Prostate gland (tissue), 2 donors: ENCODE results near the gene FAIM2.

Source experiments
- POLR2AphosphoS5 ChIP-seq: sonication (generic); formaldehyde crosslinking; IDR thresholded peaks from one replicate; pipeline ENCODE4 v1.6.1; 2017; ENCODE audit warnings: antibody characterized with exemption
- TF ChIP-seq, protein P1 (sequence below), 4 experiments: fragments of 200-600 bp in 2 of 4; fragments of 450-650 bp in 2 of 4; sonication (generic) in 2 of 4; IDR thresholded peaks; 1 replicate in 3 of 4; 2 replicates in 1 of 4; pipeline ENCODE4 v1.5.1; 2016 to 2019; ENCODE audit warnings: antibody characterized with exemption in 4 of 4, mild to moderate bottlenecking in 2 of 4, moderate library complexity in 2 of 4

GRCh38 chr12:49890096-49890461 lies 13.6 kb downstream of the FAIM2 start:
- TF ChIP-seq, protein P1, sequence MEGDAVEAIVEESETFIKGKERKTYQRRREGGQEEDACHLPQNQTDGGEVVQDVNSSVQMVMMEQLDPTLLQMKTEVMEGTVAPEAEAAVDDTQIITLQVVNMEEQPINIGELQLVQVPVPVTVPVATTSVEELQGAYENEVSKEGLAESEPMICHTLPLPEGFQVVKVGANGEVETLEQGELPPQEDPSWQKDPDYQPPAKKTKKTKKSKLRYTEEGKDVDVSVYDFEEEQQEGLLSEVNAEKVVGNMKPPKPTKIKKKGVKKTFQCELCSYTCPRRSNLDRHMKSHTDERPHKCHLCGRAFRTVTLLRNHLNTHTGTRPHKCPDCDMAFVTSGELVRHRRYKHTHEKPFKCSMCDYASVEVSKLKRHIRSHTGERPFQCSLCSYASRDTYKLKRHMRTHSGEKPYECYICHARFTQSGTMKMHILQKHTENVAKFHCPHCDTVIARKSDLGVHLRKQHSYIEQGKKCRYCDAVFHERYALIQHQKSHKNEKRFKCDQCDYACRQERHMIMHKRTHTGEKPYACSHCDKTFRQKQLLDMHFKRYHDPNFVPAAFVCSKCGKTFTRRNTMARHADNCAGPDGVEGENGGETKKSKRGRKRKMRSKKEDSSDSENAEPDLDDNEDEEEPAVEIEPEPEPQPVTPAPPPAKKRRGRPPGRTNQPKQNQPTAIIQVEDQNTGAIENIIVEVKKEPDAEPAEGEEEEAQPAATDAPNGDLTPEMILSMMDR (IDR thresholded peaks at IDR 0.05), result no peak
- TF ChIP-seq POLR2AphosphoS5, result no peak
